Bladder microvascular endothelial cell (primary cell): ENCODE data around the gene SCAF11. TPM values are rescaled to one million over a fixed set of nuclear protein-coding genes. Genes with fewer than 3 reads are reported as not detected.

Experiments
- total RNA-seq: library from RNA; depleted of rRNA; stranded (reverse); fragments of >200 nt; gene quantifications from 2 replicates; pipeline ENCODE4 v1.2.3, GENCODE V29; 2014

SCAF11 gene
- total RNA-seq = 31.9 and 70.6 TPM in 2 replicates

GRCh38 chr12:45990468-45991283 lies at the start of gene SCAF11:
TSS of gene SCAF11 (minus strand) at chr12:45990574. CDS start at chr12:45964167, 26,407 bp downstream.

